ENCODE results near the gene PCYT2. TPM values are rescaled to one million over a fixed set of nuclear protein-coding genes. Genes with fewer than 3 reads are reported as not detected.

PCYT2 gene
- total and polyA plus RNA-seq, 9 of the 15 experiments (the other 6 are each of a cell fraction or from before 2014, with no cell fraction given) = 0.92 to 134 (median 82.5) TPM

GRCh38 chr17:81917565-81918332 lies 6.5 kb upstream of the PCYT2 start, which contains the start of gene SIRT7 (continued):
- TF ChIP-seq PHF8 (IDR thresholded peaks at IDR 0.05; ENCODE audit: borderline replicate concordance, low read length) (peak; percentile 69; the same call in 1 of the 2 replicates), SMAD4 (CRISPR knock-in tag; conservative IDR thresholded peaks at IDR 0.05) (peak; percentile 55), HMGXB4 (CRISPR knock-in tag; IDR thresholded peaks at IDR 0.05) (no peak; the same call in 1 of the 2 replicates), ZFX (CRISPR knock-in tag; IDR thresholded peaks at IDR 0.05) (no peak; the same call in 1 of the 2 replicates), NR3C1 (CRISPR knock-in tag; IDR thresholded peaks at IDR 0.05) (peak; percentile 80; the same call in 1 of the 2 replicates), KLF10 (CRISPR knock-in tag; IDR thresholded peaks at IDR 0.05) (no peak), ZBTB17 (CRISPR knock-in tag; IDR thresholded peaks at IDR 0.05) (peak; percentile 66; the same call in 1 of the 2 replicates), RREB1 (CRISPR knock-in tag; IDR thresholded peaks at IDR 0.05) (0 out of 2 replicates have a peak, but pooled peaks have one; percentile 66), HMGN3 (IDR thresholded peaks at IDR 0.05; ENCODE audit: borderline replicate concordance, extremely low read depth, insufficient read length, low read depth, low read length) (peak; percentile 92), VEZF1 (CRISPR knock-in tag; IDR thresholded peaks at IDR 0.05) (peak; percentile 55), POLR2AphosphoS5 (IDR thresholded peaks at IDR 0.05; ENCODE audit: control insufficient read depth, insufficient read depth, low read depth, low read length) (peak; percentile 58; the same call in 1 of the 2 replicates), KDM5B (IDR thresholded peaks at IDR 0.05; ENCODE audit: insufficient replicate concordance, low read depth, low read length) (peak; percentile 26), ELF2 (CRISPR knock-in tag; IDR thresholded peaks at IDR 0.05) (peak; percentile 85; the same call in 1 of the 2 replicates), SAP30 (IDR thresholded peaks at IDR 0.05; ENCODE audit: borderline replicate concordance, insufficient read depth, low read depth, low read length, poor library complexity, severe bottlenecking) (peak; percentile 73)
